Right renal pelvis (tissue), 4 donors: ENCODE data around the gene DHPS. TPM values are rescaled to one million over a fixed set of nuclear protein-coding genes. Genes with fewer than 3 reads are reported as not detected.
A peak's percentile ranks its signal among the peaks of the same experiment; 100 is the strongest.
"Not testable (repeated sequence)": the region's sequence is repeated elsewhere in the genome, so short reads cannot be mapped to it uniquely, and the experiment has no call there.

Experiments
- DNase-seq, 4 donors: peaks; one replicate each; pipeline ENCODE4 v3.0.0-alpha.2; 2013; ENCODE audit warnings: low read depth in 4 of 4, low spot score in 3 of 4, missing footprints in 1 of 4
- polyA plus RNA-seq, 4 donors: library from polyadenylated mRNA; unstranded; fragments of 120-200 nt; gene quantifications; one replicate each; pipeline ENCODE4 v1.2.1, GENCODE V29; 2013; ENCODE audit not compliant: insufficient read length in 4 of 4

DHPS gene
- polyA plus RNA-seq, 4 donors, result 70.5 to 84.3 (median 75.8) TPM

DNA sequence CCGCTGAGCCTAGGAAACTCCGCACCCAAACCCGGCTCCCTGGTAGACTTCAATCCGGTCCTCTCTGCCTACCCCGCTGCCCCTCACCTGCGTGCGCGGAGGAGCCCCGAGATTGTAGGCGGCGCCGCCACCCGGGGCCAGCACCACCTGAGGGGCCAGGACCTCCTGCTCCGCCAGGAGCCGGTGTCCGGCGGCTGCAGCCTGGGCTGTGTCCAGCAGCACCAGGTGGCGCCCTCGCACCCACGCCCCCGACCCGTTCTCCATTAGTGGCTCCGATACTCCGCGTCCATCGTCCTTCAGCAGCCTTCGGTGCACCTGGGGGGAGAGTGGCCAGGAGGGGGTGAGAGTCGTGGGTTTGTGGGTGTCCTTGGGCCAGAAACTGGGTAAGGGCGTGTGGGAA lies 33.6 kb downstream of the DHPS start:
- DNase-seq, result no peak

GRCh38 chr19:12647490-12648071 lies 34.1 kb downstream of the DHPS start:
- DNase-seq, result no peak

DNA sequence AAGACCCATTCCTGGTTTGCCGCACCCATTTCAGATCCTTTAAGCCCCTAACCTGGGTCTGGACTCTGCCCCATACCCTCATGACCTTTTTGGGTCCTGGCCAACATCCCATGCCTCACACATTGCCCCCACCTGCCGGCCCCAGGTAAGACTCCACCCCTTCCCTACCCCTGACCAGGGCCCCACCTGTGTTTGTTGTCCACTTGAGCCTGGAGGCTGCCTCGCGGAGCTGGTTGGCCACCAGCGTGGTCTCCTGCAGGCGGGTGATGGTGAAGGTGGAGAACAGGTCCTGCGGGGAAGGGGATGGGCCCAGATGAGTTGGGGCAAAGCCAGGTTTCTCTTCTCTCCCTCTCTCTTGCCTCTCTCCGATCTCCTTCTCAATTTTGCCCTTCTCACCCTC lies 34.6 kb downstream of the DHPS start:
- no peak for DNase-seq

DNA sequence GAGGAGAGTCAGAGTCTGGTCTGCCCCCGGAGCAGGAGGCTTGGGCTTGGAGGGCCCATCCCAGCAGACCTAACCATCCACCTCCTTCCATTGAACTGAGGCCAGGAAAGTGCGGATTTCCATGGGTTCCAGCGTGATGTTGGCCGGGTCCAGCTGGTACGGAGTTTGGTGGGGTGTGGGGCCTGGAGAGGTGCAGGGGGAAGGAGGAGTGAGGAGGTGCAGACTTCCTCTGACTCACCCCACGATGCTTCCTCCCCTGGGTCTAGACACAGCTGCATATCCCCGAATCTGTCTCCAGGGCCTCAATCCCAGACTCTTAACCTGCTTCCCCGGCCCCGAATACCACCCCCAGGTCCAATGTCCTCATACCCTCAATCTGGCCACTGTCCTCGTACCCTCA lies 35.1 kb downstream of the DHPS start:
- no peak for DNase-seq

DNA sequence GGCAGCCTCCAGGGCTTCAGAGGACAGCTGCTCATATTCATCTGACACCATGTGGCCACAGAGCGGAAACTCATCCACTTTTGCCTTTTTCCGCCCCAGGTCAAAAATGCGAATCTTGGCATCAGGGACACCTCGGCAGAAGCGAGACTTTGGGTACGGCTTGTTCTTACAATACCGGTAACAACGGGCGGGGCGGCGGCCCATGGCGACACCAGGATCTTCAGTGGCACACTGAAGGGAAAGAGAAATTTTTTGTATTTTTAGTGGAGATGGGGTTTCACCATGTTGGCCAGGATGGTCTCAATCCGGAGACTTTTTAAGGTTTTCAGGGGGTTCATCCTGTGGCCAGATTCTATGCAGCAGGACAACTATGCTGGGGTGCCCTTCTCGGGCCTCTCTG lies 38.0 kb downstream of the DHPS start:
- DNase-seq, result not testable (repeated sequence)

DNA sequence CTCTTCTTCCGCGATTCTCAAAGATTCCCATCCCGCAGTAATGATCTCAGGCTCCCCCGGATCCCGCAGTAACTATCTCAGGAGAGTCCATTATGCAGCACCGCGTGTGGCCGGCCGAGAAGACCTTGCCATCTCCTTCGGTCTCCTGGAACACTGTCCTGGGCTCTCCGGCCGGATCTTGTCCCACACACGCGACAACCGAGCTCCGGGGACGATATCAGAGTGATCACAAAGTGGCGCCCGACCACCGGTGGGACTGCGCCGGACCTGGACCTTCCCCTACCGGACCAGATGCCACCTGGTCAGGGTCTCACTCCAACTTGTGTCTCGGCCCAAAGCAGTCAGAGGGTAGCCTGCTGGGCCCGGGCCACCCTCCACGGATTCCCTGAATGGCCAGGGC lies 39.2 kb downstream of the DHPS start:
- DNase-seq, result no peak

DNA sequence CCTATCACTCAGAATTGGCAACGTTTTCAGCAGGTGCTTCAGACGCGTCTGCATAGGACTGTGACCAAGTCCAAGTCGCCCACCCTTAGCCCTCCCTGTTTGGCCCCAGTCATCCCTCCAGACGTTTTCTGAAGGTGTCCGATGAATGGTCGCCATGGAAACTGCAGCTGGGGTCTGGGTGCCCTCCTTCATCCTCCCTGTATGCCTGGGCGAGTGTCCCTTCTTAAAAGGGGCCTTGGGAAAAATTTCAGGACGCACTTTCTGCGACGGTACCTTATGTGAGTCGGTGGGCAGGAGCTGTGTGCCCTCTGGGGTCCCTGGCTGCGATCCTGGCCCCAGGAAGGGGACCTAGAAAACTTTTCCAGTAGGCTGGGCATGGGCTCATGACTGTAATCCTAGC lies 40.2 kb downstream of the DHPS start:
- no peak for DNase-seq

DNA sequence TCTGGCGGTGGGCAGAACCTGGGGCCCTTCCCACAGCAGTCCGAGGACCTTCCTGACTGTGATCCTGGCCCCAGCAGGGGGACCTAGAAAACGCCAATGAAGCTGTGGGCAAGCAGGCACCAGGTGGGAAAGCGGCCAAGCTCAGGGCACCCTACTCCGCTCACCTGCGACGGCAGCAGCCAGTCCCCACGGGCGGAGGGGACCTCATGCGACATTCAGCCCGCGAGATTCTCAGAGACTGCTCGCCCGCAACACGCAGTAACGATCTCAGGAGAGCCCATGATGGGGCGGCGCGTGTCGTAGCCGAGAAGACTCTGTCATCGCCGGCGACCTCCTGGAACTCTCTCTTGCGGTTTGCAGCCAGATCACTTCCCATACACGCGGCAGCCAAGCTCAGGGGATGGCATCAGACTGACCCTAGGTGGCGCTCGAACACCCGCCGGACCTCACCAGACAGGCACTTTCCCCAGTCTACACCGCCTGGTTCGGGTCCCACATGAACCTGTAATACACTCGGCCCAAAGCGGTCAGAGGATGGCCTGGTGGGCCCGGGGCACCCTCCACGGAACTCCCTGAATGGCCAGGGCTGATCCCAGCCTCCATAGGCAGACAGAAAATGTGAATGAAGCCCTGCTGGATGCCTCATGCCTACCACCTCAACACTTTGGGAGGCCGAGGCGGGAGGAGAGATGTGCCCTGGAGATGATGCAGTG lies 41.6 kb downstream of the DHPS start:
- peak; percentile 50 to 65 (median 55) for DNase-seq

GRCh38 chr19:12638611-12639182 lies 43.0 kb downstream of the DHPS start:
- no peak for DNase-seq

GRCh38 chr19:12636631-12637030 lies 45.0 kb downstream of the DHPS start:
- DNase-seq, result no peak

- no peak for DNase-seq
Measured at GRCh38 chr19:12629215-12629614, 52.5 kb downstream of the DHPS start.

DNA sequence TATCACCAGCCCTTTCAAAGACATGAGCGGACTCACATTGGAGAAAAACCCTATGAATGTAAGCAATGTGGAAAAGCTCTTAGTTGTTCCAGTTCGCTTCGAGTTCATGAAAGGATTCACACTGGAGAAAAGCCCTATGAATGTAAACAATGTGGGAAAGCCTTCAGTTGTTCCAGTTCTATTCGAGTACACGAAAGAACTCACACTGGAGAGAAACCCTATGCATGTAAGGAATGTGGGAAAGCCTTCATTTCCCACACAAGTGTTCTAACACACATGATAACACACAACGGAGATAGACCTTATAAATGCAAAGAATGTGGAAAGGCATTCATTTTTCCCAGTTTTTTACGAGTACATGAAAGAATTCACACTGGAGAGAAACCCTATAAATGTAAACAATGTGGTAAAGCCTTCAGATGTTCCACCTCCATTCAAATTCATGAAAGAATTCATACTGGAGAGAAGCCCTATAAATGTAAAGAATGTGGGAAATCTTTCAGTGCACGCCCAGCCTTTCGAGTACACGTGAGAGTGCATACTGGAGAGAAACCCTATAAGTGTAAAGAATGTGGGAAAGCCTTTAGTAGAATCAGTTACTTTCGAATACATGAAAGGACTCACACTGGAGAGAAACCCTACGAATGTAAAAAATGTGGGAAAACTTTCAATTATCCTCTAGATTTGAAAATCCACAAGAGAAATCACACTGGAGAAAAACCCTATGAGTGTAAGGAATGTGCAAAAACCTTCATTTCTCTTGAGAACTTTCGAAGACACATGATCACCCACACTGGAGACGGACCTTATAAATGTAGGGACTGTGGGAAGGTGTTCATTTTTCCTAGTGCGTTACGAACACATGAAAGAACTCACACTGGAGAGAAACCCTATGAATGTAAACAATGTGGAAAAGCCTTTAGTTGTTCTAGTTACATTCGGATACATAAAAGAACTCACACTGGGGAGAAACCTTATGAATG lies 53.3 kb downstream of the DHPS start:
- no peak for DNase-seq

- no peak for DNase-seq
Measured at GRCh38 chr19:12626958-12627357, 54.7 kb downstream of the DHPS start.

Other genes starting within 250 kb of the DHPS start
- gene ZNF443, start 240.9 kb downstream of the DHPS start, polyA plus RNA-seq, result 10 to 100 TPM in 3 of 4 donors, 1 to 10 TPM in 1; 9.7 to 12.0 (median 11.6) TPM
- 1 to 10 TPM; 7.2 to 9.7 (median 9.0) TPM for gene ZNF709, start 197.1 kb downstream of the DHPS start, polyA plus RNA-seq
- gene ZNF564, start 130.4 kb downstream of the DHPS start, polyA plus RNA-seq, result 10 to 100 TPM; 13.5 to 15.9 (median 14.9) TPM
- 1 to 10 TPM; 3.9 to 5.1 (median 4.9) TPM for gene ZNF490, start 71.1 kb downstream of the DHPS start, polyA plus RNA-seq
- 10 to 100 TPM; 18.3 to 26.1 (median 24.1) TPM for gene ZNF791, start 71.0 kb downstream of the DHPS start, polyA plus RNA-seq
- 10 to 100 TPM; 24.9 to 35.3 (median 29.7) TPM for gene MAN2B1, start 15.1 kb downstream of the DHPS start, polyA plus RNA-seq
- 10 to 100 TPM; 14.1 to 21.4 (median 15.0) TPM for gene WDR83, start 15.1 kb downstream of the DHPS start, polyA plus RNA-seq
- under 1 TPM in 2 of 4 donors, not detected in 2; 0.39 to 0.56 TPM for gene GNG14, start 6.1 kb upstream of the DHPS start, polyA plus RNA-seq
- gene FBXW9, start 14.8 kb upstream of the DHPS start, polyA plus RNA-seq, result 10 to 100 TPM; 12.1 to 18.5 (median 13.1) TPM
- gene TNPO2, start 42.1 kb upstream of the DHPS start, polyA plus RNA-seq, result 10 to 100 TPM; 65.4 to 76.8 (median 68.6) TPM
- gene TRIR, start 52.8 kb upstream of the DHPS start, polyA plus RNA-seq, result 100 to 1,000 TPM; 155 to 204 (median 164) TPM
- 10 to 100 TPM; 80.1 to 95.8 (median 88.6) TPM for gene GET3, start 55.6 kb upstream of the DHPS start, polyA plus RNA-seq
- gene BEST2, start 69.9 kb upstream of the DHPS start, polyA plus RNA-seq, result under 1 TPM in 1 of 4 donors, not detected in 3; 0.12 TPM
- gene HOOK2, start 93.7 kb upstream of the DHPS start, polyA plus RNA-seq, result 10 to 100 TPM; 39.0 to 61.9 (median 42.5) TPM
- gene JUNB, start 109.6 kb upstream of the DHPS start, polyA plus RNA-seq, result 10 to 100 TPM; 20.1 to 50.8 (median 38.2) TPM
- gene PRDX2, start 119.9 kb upstream of the DHPS start, polyA plus RNA-seq, result 100 to 1,000 TPM; 295 to 351 (median 312) TPM
- gene THSD8, start 120.2 kb upstream of the DHPS start, polyA plus RNA-seq, result 10 to 100 TPM in 1 of 4 donors, 1 to 10 TPM in 3; 5.6 to 13.3 (median 7.5) TPM
- gene RNASEH2A, start 124.7 kb upstream of the DHPS start, polyA plus RNA-seq, result 10 to 100 TPM; 29.2 to 42.0 (median 31.2) TPM
- gene RTBDN, start 152.7 kb upstream of the DHPS start, polyA plus RNA-seq, result under 1 TPM in 1 of 4 donors, not detected in 3; 0.08 TPM
- gene MAST1, start 156.6 kb upstream of the DHPS start, polyA plus RNA-seq, result 1 to 10 TPM in 2 of 4 donors, under 1 TPM in 2; 0.91 to 1.6 (median 1.1) TPM
- gene DNASE2, start 199.6 kb upstream of the DHPS start, polyA plus RNA-seq, result 10 to 100 TPM; 11.9 to 16.2 (median 12.7) TPM
- gene KLF1, start 205.3 kb upstream of the DHPS start, polyA plus RNA-seq, result under 1 TPM; 0.41 to 0.49 (median 0.44) TPM
- 10 to 100 TPM; 24.7 to 36.2 (median 30.4) TPM for gene GCDH, start 209.3 kb upstream of the DHPS start, polyA plus RNA-seq
- 1 to 10 TPM; 2.0 to 3.2 (median 2.9) TPM for gene SYCE2, start 237.4 kb upstream of the DHPS start, polyA plus RNA-seq